GM18867 (cell line): ENCODE data around the gene BAZ1B.

ENCODE experiments used
- ATAC-seq: cut with Tn5 transposase; IDR thresholded peaks from one replicate; pipeline ENCODE4 v1.9.1; 2021; ENCODE audit warnings: mild to moderate bottlenecking, moderate library complexity; ENCODE audit not compliant: unreplicated experiment

Gene BAZ1B

DNA sequence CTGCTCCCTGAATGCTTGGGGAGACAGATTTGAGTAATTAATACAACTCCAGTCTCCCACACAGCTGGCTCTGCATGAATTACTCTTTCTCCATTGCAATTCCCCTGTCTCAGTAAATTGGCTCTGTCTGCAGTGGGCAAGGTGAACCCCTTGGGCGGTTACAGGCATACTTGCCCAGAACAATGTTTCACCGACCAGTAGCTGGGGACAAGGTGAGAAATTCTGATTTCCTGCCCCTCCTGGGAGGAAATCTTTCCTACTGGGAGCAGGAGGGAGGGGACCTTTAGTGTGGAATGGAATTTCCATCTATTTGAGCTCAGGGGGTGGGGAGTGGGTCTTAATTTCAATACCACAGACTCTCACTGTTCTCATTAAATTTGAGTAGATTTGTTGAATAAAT lies 130.7 kb downstream of the BAZ1B start:
- no peak for ATAC-seq
